Stimulated activated CD4-positive, alpha-beta T cell treated with anti-CD3 and anti-CD28 coated beads, Interleukin-1b, Interleukin-23, amount 100 ng/mL, for 24 hours (primary cell): ENCODE data around the gene GRIP2.

ENCODE experiments used
- DNase-seq, 4 experiments: peaks; one replicate each; pipeline ENCODE4 v3.0.0-alpha.2; 2020; ENCODE audit warnings: low read depth in 4 of 4, low spot score in 1 of 4

GRIP2 gene

GRCh38 chr3:14487821-14488220 is 52.3 kb downstream of the GRIP2 start:
- no peak for DNase-seq

- DNase-seq, result no peak
Measured at GRCh38 chr3:14487086-14487485, 53.1 kb downstream of the GRIP2 start.

GRCh38 chr3:14486460-14486859 is 53.7 kb downstream of the GRIP2 start:
- DNase-seq, result no peak

GRCh38 chr3:14485981-14486380 is 54.2 kb downstream of the GRIP2 start:
- no peak for DNase-seq

GRCh38 chr3:14484741-14485140 is 55.4 kb downstream of the GRIP2 start:
- DNase-seq, result no peak

- DNase-seq, result no peak
Measured at GRCh38 chr3:14483286-14483685, 56.9 kb downstream of the GRIP2 start.

- DNase-seq, result no peak
Measured at GRCh38 chr3:14482271-14482721, 57.8 kb downstream of the GRIP2 start.

GRCh38 chr3:14481646-14482036 is 58.5 kb downstream of the GRIP2 start:
- no peak for DNase-seq

- DNase-seq, result no peak
Measured at GRCh38 chr3:14481018-14481645, 59.0 kb downstream of the GRIP2 start.

- no peak for DNase-seq
Measured at GRCh38 chr3:14480207-14481017, 59.7 kb downstream of the GRIP2 start.

- no peak for DNase-seq
Measured at GRCh38 chr3:14479591-14479990, 60.6 kb downstream of the GRIP2 start.

- DNase-seq, result no peak
Measured at GRCh38 chr3:14478956-14479550, 61.1 kb downstream of the GRIP2 start.

- no peak for DNase-seq
Measured at GRCh38 chr3:14477311-14477935, 62.7 kb downstream of the GRIP2 start.

- DNase-seq, result no peak
Measured at GRCh38 chr3:14476583-14477265, 63.4 kb downstream of the GRIP2 start.

- no peak for DNase-seq
Measured at GRCh38 chr3:14475621-14476020, 64.5 kb downstream of the GRIP2 start.

- DNase-seq, result no peak
Measured at GRCh38 chr3:14474363-14475081, 65.6 kb downstream of the GRIP2 start.

GRCh38 chr3:14473411-14473891 is 66.7 kb downstream of the GRIP2 start:
- no peak for DNase-seq

GRCh38 chr3:14472471-14473351 is 67.4 kb downstream of the GRIP2 start:
- DNase-seq, result no peak

GRCh38 chr3:14471690-14472089 is 68.5 kb downstream of the GRIP2 start:
- DNase-seq, result no peak
